ENCODE data around the gene RUNX2. TPM values are rescaled to one million over a fixed set of nuclear protein-coding genes. Genes with fewer than 3 reads are reported as not detected.

The RUNX2 gene
- total RNA-seq, 4 donors from 2014 or later, result 1.4 to 3.6 (median 2.3) TPM

DNA sequence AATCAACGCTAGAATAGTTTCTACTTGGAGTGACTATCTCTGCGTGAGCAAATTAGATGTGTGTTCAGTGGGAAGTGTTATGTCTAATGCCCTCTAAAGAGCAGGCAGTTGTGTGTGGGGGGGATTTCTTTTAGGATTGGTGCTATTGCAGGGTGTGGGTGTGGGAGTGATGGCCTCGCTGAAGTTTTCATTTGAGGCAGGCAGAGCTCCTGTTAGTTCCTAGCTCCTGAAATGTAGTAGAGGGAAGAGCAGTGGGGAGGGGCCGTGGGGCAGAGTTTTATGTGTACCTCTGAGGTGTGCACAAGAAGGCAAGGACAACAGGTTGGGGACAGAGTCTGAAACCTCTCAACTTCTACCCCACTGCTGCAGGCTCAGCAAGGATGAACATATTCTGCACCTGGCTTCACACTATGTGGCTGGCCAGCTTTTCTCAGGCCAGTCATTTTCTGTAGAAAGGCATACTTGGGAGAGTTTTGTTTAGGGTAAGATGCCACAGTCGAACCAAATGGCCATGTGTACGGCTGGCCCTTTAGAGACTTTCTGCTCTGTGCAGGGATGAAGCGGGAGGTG lies 278.8 kb downstream of the RUNX2 start:
- WGBS, 2 donors, result 64 to 77% methylated on average over 6 to 7 of the region's 7 CpGs
- peaks cover 0 to 59% (median 15%) of the 10 kb centered on the region in 3 donors for H3K4me1 ChIP-seq
- peak overlapping the region; percentile 50 to 80 (median 68) for H3K27ac ChIP-seq
- intact Hi-C loops (cut with DNase I), result no loop called here
- no peak overlapping the region for H3K4me3 ChIP-seq
- H3K9me3 ChIP-seq, result no peaks in the 10 kb centered on the region
- H3K36me3 ChIP-seq, result no peaks in the 10 kb centered on the region
- TF ChIP-seq, protein P1, sequence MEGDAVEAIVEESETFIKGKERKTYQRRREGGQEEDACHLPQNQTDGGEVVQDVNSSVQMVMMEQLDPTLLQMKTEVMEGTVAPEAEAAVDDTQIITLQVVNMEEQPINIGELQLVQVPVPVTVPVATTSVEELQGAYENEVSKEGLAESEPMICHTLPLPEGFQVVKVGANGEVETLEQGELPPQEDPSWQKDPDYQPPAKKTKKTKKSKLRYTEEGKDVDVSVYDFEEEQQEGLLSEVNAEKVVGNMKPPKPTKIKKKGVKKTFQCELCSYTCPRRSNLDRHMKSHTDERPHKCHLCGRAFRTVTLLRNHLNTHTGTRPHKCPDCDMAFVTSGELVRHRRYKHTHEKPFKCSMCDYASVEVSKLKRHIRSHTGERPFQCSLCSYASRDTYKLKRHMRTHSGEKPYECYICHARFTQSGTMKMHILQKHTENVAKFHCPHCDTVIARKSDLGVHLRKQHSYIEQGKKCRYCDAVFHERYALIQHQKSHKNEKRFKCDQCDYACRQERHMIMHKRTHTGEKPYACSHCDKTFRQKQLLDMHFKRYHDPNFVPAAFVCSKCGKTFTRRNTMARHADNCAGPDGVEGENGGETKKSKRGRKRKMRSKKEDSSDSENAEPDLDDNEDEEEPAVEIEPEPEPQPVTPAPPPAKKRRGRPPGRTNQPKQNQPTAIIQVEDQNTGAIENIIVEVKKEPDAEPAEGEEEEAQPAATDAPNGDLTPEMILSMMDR (IDR thresholded peaks at IDR 0.05), result no peak
- no peak for TF ChIP-seq POLR2A (IDR thresholded peaks at IDR 0.05)
- H3K27me3 ChIP-seq, result no peaks in the 10 kb centered on the region
- no peak for DNase-seq

DNA sequence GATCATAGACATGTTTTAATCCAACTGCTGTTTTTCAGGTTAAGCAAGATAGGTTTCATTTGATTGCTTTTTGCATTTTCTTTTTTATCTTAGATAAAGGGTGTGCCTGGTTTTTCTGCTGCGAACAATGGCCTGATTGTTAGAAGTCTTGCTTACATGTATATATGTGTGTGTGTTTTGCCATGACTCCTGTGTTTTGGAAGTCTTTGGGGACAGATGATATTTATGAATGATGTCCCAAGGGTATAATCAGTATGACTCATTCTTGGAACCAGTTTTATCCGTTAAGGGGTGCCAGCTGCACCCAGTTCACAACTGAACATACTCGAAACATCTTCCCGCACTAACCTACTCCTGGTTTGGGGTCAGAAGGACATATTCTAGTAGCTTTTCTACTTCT lies 279.7 kb downstream of the RUNX2 start:
- intact Hi-C loops (cut with DNase I), result no loop called here
- peak overlapping the region; percentile 29 to 80 (median 68) for H3K27ac ChIP-seq
- TF ChIP-seq, protein P1 (IDR thresholded peaks at IDR 0.05), result no peak
- TF ChIP-seq POLR2A (IDR thresholded peaks at IDR 0.05), result no peak
- no peak overlapping the region for H3K4me3 ChIP-seq
- H3K27me3 ChIP-seq, result no peaks in the 10 kb centered on the region
- H3K9me3 ChIP-seq, result no peaks in the 10 kb centered on the region
- no peak for DNase-seq
- H3K4me1 ChIP-seq, result peaks cover 0 to 59% (median 15%) of the 10 kb centered on the region in 3 donors
- WGBS, 2 donors, result 52 to 57% methylated on average over 4 of the region's 4 CpGs
- no peaks in the 10 kb centered on the region for H3K36me3 ChIP-seq

DNA sequence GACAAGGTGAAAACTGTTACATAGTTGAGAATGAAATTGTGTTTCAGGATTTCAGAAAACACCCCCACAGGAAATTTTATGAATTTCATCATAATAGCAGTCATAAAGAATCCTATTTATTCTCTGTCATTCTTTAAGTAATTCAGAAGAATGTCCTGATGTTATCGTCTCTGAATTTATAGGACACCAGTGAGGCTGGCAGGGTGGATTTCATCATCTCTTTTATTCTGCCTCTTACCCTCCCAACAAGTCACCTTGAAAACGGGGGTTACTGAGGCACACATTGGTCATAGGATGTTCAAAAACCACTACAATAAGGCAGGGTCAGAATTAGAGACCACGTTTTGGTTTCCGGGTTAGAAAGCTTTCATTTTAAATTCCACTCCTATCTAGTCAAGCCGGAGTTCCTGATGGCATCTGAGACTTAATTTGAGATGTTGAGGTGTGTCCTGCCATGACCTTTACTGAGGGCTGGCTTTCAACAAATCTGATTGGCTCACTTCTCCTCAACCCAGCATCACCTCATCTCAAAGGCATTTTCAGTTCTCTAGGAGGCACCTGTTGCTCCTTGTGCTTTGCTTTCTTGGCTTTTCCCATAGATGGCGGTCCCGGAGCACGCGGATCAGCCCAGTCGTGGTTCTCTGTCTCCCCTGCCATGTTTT lies 280.3 kb downstream of the RUNX2 start:
- peaks cover 0 to 64% (median 15%) of the 10 kb centered on the region in 3 donors for H3K4me1 ChIP-seq
- intact Hi-C loops (cut with DNase I), result no loop called here
- no peaks in the 10 kb centered on the region for H3K9me3 ChIP-seq
- no peak for DNase-seq
- TF ChIP-seq, protein P1 (IDR thresholded peaks at IDR 0.05), result no peak
- no peak for TF ChIP-seq POLR2A (IDR thresholded peaks at IDR 0.05)
- H3K27ac ChIP-seq, result peak overlapping the region; percentile 29 to 80 (median 68)
- no peaks in the 10 kb centered on the region for H3K36me3 ChIP-seq
- H3K27me3 ChIP-seq, result no peaks in the 10 kb centered on the region
- 73 to 74% methylated on average over 10 of the region's 10 CpGs for WGBS, 2 donors
- no peak overlapping the region for H3K4me3 ChIP-seq

DNA sequence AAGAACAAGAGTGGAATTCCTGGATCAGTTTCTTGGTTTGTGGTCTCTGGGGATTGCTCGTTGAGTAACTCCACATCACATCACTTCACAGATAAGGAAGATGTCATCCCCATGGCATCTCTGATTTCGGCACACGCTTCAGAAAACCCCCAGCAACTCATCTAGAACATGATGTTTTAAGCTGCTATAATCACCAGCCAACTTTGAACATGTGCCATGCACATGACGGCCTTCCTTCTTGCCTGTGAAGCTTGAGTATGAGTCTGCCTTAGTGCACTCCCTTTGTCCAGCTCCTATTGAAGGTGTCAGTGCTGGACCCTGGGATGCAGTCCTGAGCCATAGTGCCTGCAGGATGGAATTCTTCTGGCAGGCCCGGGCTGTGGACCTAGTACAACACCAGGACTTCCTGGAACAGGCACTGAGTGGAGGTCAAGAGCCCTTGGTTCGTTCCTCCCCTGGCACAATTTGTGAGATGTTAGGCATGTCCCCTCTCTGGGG lies 281.1 kb downstream of the RUNX2 start:
- no peak for DNase-seq
- H3K36me3 ChIP-seq, result no peaks in the 10 kb centered on the region
- TF ChIP-seq, protein P1 (IDR thresholded peaks at IDR 0.05), result no peak
- TF ChIP-seq POLR2A (IDR thresholded peaks at IDR 0.05), result no peak
- no peak overlapping the region for H3K4me3 ChIP-seq
- peak overlapping the region; percentile 16 to 80 (median 46) for H3K27ac ChIP-seq
- H3K27me3 ChIP-seq, result no peaks in the 10 kb centered on the region
- H3K9me3 ChIP-seq, result no peaks in the 10 kb centered on the region
- H3K4me1 ChIP-seq, result peaks cover 0 to 71% (median 15%) of the 10 kb centered on the region in 3 donors
- intact Hi-C loops (cut with DNase I), result no loop called here
- 83 to 88% methylated on average over 4 to 5 of the region's 6 CpGs for WGBS, 2 donors

DNA sequence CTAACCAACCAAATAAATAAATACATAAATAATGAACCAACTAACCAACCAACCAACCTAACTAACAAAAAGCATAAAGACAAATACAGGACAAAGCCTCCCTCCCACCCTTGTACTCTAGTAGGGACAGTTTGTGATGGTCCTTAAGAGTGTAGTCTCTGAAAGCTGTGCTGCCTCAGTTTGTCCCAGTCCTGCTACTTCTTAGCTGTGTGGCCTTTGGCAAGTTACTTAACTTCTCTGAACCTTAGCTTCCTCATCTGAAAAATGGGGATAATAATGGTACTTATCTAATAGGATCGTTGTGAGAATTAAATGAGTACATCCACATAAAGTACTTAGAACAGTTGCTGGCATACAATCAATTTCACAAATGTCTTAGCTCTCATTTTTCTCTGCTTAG lies 282.2 kb downstream of the RUNX2 start:
- intact Hi-C loops (cut with DNase I), result no loop called here
- Histone ChIP-seq H3K27me3 (no peaks in the 10 kb centered on the region), H3K4me1 (peaks cover 0 to 77% (median 15%) of the 10 kb centered on the region in 3 donors), H3K27ac (peak overlapping the region in 3 of 4 donors; percentile 7 to 80 (median 16)), H3K9me3 (no peaks in the 10 kb centered on the region), H3K36me3 (no peaks in the 10 kb centered on the region), H3K4me3 (no peak overlapping the region)
- no peak for TF ChIP-seq POLR2A (IDR thresholded peaks at IDR 0.05)
- TF ChIP-seq, protein P1 (IDR thresholded peaks at IDR 0.05), result no peak
- no peak for DNase-seq
- 32 to 61% methylated on average over 1 of the region's 1 CpG for WGBS, 2 donors

Data from esophagus squamous epithelium (tissue), 5 donors.